NB4 (cell line): ENCODE measurements around the gene NSUN4.

Source experiments
- MAX ChIP-seq: IDR thresholded peaks from 2 replicates; pipeline ENCODE4 v1.6.1; 2011; ENCODE audit warnings: low read depth, low read length
- TF ChIP-seq, protein P1 (sequence below): IDR thresholded peaks from one replicate; pipeline ENCODE4 v1.5.1; 2012; ENCODE audit warnings: low read depth, low read length

DNA sequence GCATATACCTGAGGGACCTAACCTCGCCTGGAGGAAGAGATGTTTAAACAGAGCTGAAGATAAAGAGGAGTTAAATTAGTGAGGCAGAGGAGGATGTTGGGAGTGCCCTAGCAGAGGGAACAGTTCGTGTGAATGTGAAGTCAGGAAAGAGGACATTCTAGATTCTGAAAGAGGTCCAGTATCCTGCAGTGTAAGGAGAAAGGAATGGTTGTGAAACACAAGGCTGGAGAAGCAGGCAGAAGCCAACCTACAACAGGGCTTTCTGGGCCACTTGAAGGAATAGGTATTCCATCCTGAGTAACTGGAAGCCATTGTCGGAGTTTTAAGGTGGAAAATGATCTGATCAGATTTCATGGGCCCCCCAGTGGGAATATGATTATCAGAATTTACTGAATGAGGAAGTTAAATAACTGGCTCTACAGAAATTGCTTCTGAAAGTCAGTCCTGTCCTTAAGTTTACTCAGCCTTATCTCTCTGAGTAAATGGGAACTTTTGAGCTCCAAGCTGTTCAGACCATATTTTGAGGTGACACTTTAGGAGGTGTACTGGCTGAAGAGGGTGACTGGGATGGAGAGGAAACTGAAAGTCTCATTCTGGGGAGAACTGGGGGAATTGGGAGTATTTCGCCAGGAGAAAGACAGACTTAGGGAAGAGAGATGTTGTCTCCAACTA is 29.1 kb downstream of the NSUN4 start:
- TF ChIP-seq, protein P1, sequence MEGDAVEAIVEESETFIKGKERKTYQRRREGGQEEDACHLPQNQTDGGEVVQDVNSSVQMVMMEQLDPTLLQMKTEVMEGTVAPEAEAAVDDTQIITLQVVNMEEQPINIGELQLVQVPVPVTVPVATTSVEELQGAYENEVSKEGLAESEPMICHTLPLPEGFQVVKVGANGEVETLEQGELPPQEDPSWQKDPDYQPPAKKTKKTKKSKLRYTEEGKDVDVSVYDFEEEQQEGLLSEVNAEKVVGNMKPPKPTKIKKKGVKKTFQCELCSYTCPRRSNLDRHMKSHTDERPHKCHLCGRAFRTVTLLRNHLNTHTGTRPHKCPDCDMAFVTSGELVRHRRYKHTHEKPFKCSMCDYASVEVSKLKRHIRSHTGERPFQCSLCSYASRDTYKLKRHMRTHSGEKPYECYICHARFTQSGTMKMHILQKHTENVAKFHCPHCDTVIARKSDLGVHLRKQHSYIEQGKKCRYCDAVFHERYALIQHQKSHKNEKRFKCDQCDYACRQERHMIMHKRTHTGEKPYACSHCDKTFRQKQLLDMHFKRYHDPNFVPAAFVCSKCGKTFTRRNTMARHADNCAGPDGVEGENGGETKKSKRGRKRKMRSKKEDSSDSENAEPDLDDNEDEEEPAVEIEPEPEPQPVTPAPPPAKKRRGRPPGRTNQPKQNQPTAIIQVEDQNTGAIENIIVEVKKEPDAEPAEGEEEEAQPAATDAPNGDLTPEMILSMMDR, result no peak
- no peak for TF ChIP-seq MAX
